ENCODE measurements around the gene SLC5A1. TPM values are rescaled to one million over a fixed set of nuclear protein-coding genes. Genes with fewer than 3 reads are reported as not detected.
A peak's percentile ranks its signal among the peaks of the same experiment; 100 is the strongest.

The SLC5A1 gene
- total RNA-seq (2014; rRNA removed; shearing (Covaris generic)) (0.03 TPM in 1 of 2 replicates, not detected in the other), polyA plus RNA-seq (2016; fragmentation: Nextera tagmentation; extraction: Ambion mirVana) (not detected in 2 replicates)
- long read RNA-seq: 0 reads

DNA sequence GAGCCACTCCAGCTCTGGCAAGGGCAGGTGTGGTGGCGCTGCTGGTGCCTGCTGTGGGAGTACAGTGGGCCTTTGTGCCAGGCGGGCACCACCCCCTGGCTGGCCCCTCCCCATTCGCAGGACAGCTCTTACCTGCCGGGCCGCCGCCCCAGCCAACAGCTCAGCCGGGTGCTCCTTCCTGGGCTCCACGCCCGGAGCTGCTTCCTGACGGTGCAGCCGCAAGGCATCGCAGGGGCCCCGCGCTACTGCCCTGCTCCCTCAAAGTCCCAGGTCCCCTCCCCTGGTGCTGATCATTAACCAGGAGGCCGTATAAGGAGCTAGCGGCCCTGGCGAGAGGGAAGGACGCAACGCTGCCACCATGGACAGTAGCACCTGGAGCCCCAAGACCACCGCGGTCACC is at the start of gene SLC5A1:
Gene SLC5A1, plus strand, starts transcription at position 338 of the 400 bp plus-strand sequence. Its CDS starts 21 bp downstream, at position 359.
- H3K4me2 ChIP-seq: no peak within 1 kb of the TSS
- H3F3A ChIP-seq (replicated peaks; ENCODE audit: low read depth): no peaks in the 10 kb centered on the region
- H3K27ac Mint-ChIP-seq: no peak within 1 kb of the TSS
- H2AFZ ChIP-seq: no peak within 1 kb of the TSS
- ATAC-seq: peak; percentile 67
- H3K4me3 ChIP-seq: no peak within 1 kb of the TSS
- H3K4me1 ChIP-seq (ENCODE audit: insufficient read depth): no peaks in the 10 kb centered on the region
- no peaks in the 10 kb centered on the region for H4K20me1 ChIP-seq (replicated peaks; ENCODE audit: insufficient read depth)
- no peaks in the 10 kb centered on the region for H3K9me3 Mint-ChIP-seq
- no peaks in the 10 kb centered on the region for H3K27me3 ChIP-seq (ENCODE audit: insufficient read depth)
- 0 out of 3 replicates have a peak, but pooled peaks cover 2% of the 10 kb centered on the region for H3K4me1 Mint-ChIP-seq
- no peak within 1 kb of the TSS for H3K27ac ChIP-seq (ENCODE audit: low read depth)
- TF ChIP-seq POLR2AphosphoS5 (IDR thresholded peaks at IDR 0.05; ENCODE audit: low read depth): no peak
- TF ChIP-seq, protein P1, sequence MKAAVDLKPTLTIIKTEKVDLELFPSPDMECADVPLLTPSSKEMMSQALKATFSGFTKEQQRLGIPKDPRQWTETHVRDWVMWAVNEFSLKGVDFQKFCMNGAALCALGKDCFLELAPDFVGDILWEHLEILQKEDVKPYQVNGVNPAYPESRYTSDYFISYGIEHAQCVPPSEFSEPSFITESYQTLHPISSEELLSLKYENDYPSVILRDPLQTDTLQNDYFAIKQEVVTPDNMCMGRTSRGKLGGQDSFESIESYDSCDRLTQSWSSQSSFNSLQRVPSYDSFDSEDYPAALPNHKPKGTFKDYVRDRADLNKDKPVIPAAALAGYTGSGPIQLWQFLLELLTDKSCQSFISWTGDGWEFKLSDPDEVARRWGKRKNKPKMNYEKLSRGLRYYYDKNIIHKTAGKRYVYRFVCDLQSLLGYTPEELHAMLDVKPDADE (IDR thresholded peaks at IDR 0.05): no peak
- TF ChIP-seq, protein P2, sequence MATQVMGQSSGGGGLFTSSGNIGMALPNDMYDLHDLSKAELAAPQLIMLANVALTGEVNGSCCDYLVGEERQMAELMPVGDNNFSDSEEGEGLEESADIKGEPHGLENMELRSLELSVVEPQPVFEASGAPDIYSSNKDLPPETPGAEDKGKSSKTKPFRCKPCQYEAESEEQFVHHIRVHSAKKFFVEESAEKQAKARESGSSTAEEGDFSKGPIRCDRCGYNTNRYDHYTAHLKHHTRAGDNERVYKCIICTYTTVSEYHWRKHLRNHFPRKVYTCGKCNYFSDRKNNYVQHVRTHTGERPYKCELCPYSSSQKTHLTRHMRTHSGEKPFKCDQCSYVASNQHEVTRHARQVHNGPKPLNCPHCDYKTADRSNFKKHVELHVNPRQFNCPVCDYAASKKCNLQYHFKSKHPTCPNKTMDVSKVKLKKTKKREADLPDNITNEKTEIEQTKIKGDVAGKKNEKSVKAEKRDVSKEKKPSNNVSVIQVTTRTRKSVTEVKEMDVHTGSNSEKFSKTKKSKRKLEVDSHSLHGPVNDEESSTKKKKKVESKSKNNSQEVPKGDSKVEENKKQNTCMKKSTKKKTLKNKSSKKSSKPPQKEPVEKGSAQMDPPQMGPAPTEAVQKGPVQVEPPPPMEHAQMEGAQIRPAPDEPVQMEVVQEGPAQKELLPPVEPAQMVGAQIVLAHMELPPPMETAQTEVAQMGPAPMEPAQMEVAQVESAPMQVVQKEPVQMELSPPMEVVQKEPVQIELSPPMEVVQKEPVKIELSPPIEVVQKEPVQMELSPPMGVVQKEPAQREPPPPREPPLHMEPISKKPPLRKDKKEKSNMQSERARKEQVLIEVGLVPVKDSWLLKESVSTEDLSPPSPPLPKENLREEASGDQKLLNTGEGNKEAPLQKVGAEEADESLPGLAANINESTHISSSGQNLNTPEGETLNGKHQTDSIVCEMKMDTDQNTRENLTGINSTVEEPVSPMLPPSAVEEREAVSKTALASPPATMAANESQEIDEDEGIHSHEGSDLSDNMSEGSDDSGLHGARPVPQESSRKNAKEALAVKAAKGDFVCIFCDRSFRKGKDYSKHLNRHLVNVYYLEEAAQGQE (IDR thresholded peaks at IDR 0.05; ENCODE audit: unreplicated experiment): peak; percentile 47
- no peak within 1 kb of the TSS for H3K4me3 Mint-ChIP-seq
- H3K27me3 Mint-ChIP-seq (ENCODE audit: insufficient read depth, low read depth, poor library complexity): peaks cover 3% of the 10 kb centered on the region
- H3K9me2 ChIP-seq (ENCODE audit: insufficient read depth): no peaks in the 10 kb centered on the region
- H3K36me3 Mint-ChIP-seq (ENCODE audit: low read depth): no peaks in the 10 kb centered on the region
- peak; percentile 33 for DNase-seq (ENCODE audit: low spot score)
- H3K36me3 ChIP-seq (ENCODE audit: insufficient read depth): no peaks in the 10 kb centered on the region
- no peaks in the 10 kb centered on the region for H3K79me2 ChIP-seq (replicated peaks; ENCODE audit: insufficient read depth)

DNA sequence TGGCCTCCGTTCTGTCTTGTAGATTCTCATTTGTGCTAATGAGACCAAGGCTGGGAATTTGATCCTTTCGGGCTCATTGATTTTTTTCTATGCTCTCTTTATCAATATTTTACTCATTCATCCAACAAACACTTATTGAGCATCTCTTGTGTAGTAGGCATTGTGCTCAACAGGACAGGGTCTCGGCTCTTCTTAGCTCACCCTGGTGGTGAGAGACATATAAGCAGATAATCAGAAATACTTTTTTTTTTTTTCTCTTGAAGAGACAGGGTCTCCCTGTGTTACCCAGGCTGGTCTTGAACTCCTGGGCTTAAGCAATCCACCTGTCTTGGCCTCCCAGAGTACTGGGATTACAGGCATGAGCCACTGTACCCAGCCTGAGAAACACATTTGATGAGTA is 48.0 kb upstream of the SLC5A1 start:
- Mint-ChIP-seq H3K36me3 (ENCODE audit: low read depth) (no peaks in the 10 kb centered on the region), H3K4me1 (no peaks in the 10 kb centered on the region), H3K27me3 (ENCODE audit: insufficient read depth, low read depth, poor library complexity) (peaks cover 8% of the 10 kb centered on the region), H3K27ac (no peak overlapping the region), H3K4me3 (no peak overlapping the region), H3K9me3 (no peaks in the 10 kb centered on the region)
- H3K4me1 ChIP-seq (ENCODE audit: insufficient read depth): no peaks in the 10 kb centered on the region
- H3K4me2 ChIP-seq: no peak overlapping the region
- TF ChIP-seq JUNB (IDR thresholded peaks at IDR 0.05; ENCODE audit: unreplicated experiment): no peak
- TF ChIP-seq, protein P1 (IDR thresholded peaks at IDR 0.05): no peak
- no peak for TF ChIP-seq STAT1 (IDR thresholded peaks at IDR 0.05; ENCODE audit: unreplicated experiment)
- no peak for TF ChIP-seq CREB1 (CRISPR knock-in tag; IDR thresholded peaks at IDR 0.05; ENCODE audit: low read depth)
- TF ChIP-seq, protein P3, sequence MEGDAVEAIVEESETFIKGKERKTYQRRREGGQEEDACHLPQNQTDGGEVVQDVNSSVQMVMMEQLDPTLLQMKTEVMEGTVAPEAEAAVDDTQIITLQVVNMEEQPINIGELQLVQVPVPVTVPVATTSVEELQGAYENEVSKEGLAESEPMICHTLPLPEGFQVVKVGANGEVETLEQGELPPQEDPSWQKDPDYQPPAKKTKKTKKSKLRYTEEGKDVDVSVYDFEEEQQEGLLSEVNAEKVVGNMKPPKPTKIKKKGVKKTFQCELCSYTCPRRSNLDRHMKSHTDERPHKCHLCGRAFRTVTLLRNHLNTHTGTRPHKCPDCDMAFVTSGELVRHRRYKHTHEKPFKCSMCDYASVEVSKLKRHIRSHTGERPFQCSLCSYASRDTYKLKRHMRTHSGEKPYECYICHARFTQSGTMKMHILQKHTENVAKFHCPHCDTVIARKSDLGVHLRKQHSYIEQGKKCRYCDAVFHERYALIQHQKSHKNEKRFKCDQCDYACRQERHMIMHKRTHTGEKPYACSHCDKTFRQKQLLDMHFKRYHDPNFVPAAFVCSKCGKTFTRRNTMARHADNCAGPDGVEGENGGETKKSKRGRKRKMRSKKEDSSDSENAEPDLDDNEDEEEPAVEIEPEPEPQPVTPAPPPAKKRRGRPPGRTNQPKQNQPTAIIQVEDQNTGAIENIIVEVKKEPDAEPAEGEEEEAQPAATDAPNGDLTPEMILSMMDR (conservative IDR thresholded peaks at IDR 0.05; ENCODE audit: low read depth in 2 of 2): peak; percentile 47 to 61
- TF ChIP-seq, protein P2 (IDR thresholded peaks at IDR 0.05; ENCODE audit: unreplicated experiment): no peak
- no peaks in the 10 kb centered on the region for H3K36me3 ChIP-seq (ENCODE audit: insufficient read depth)
- H4K20me1 ChIP-seq (replicated peaks; ENCODE audit: insufficient read depth): no peaks in the 10 kb centered on the region; the same call in 1 of the 2 replicates
- H3K9me2 ChIP-seq (ENCODE audit: insufficient read depth): peaks cover 14% of the 10 kb centered on the region; the same call in 1 of the 2 replicates
- no peak overlapping the region for H2AFZ ChIP-seq
- no peaks in the 10 kb centered on the region for H3F3A ChIP-seq (replicated peaks; ENCODE audit: low read depth)
- no peak overlapping the region for H3K4me3 ChIP-seq
- H3K27me3 ChIP-seq (ENCODE audit: insufficient read depth): no peaks in the 10 kb centered on the region
- H3K27ac ChIP-seq (ENCODE audit: low read depth): no peak overlapping the region
- ATAC-seq: peak; percentile 83
- peak; percentile 69 for DNase-seq (ENCODE audit: low spot score)
- no peaks in the 10 kb centered on the region for H3K79me2 ChIP-seq (replicated peaks; ENCODE audit: insufficient read depth)

All from GM23338 (cell line).